AG08395 (cell line): ENCODE results near the gene ERC2.
"Not testable (repeated sequence)": the region's sequence is repeated elsewhere in the genome, so short reads cannot be mapped to it uniquely, and the experiment has no call there.

Experiments
- DNase-seq: peaks from one replicate; pipeline ENCODE4 v3.0.0; 2012; ENCODE audit warnings: mixed read lengths, low spot score

The ERC2 gene

DNA sequence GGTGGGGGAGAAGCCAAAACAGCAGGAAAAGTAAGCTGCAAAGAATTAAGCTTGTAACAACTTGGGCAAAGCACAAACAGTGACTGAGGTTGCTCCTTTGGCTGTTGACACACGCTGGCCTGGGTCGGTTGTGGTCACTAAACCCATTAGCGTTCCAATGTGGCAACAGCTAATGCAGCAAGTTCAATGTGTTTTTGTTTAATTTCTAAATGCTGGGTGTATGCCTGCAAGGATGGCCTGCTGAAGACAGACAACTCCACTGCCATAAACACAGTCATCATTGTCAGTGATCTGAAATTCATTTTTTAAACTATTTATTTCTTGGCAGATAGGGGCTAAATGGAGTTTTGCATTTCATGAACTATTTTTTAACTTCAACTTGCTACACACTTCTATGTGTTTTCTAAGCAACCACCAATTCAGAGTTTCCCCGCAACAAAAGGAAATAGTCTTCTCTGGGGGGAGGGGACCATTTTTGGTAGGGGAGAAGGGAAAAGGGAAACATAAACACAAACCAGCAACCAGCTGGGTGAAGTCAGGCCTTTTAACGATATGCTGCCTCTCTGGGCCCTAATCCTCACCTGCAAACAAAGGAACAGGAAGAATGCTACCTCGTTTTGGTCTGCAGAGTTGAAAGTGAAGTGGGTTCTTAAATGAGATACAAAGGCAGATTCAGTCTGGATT, 946.4 kb downstream of the ERC2 start:
- DNase-seq: peak; percentile 90

- DNase-seq: no peak
These were observed 947.1 kb downstream of the ERC2 start for GRCh38 chr3:55521064-55521737.

DNA sequence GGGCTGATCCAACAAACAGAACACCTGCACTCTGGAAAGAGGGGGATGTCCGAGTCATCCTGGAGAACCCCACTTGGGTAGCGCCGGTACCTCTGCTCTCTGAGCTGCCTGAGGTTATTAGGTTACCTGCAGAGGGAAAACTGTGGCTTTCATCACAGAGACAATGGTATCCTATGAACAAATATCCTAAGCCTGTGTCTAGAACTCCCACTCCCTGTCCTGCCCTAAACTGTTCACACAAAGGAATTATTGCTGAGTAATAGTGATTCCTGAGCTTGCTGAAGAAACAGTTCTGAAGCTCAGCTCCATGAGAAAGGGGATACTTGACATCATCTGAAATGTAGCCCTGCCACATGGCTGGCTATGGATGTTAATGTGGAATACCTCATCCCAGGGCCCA, 949.2 kb downstream of the ERC2 start:
- peak; percentile 40 for DNase-seq

GRCh38 chr3:55518451-55518850, 949.8 kb downstream of the ERC2 start:
- DNase-seq: no peak

DNA sequence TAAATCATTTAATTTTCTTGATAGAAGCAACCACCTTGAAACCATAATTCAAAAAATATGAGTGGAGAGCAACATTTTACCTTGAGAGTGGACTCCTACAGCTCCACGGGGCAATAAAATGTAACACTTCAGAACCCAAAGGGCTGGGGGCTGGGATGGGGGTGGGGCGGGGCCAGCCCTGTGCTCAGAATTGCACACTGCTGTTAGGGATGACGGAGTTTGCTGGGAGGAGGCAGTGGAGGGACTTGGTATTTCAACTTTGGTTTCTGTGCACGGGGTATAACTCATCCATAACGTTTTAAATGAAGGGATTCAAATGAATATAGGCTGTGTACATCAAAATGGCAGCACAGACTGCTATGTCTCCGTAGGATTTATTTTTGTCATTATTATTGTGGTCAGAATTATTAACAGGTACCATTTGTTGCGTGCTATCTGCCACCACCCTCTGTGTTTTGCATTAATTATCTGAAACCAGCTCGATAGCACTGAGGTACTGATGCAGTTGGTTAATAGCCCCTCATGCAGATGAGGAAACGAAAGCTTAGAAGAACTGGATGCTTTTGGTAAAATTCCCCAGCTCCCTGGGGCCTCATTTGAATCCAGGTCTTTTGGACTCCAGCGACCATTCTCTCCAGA, 951.8 kb downstream of the ERC2 start:
- DNase-seq: no peak

DNA sequence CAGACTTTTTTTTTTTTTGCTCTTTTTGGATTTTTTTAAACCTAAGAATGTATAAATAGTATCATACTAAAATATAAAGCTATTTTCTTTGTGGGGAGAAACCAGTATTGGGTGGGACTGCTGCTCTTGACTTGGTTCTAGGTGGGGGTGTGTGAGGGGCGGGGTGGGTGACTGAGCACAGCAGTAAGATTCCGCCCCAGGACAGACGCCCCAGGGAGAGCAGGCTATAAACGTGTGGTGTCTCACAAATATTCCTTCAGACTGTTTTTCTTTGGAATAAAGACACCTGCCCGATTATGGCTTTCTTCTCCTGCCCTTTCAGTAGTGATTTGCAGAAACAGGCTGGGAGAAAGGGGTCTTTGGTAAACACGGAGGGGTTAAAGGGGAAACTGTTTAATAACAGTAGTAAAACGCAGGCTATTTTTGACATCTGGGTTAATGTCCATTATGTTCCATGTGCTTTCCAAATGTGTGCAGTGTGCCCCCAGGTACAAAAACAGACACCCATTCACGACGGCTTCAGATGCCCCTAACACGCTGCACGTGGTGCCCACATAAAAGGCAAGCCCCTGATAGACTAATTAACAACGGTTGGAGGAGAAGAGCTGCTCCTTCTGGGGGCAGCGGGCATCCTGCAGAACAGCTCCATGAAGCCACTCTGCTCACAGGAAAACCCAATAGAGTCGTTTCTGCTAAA, 952.6 kb downstream of the ERC2 start:
- no peak for DNase-seq

- no peak for DNase-seq
These were observed 953.3 kb downstream of the ERC2 start for GRCh38 chr3:55514962-55515361.

DNA sequence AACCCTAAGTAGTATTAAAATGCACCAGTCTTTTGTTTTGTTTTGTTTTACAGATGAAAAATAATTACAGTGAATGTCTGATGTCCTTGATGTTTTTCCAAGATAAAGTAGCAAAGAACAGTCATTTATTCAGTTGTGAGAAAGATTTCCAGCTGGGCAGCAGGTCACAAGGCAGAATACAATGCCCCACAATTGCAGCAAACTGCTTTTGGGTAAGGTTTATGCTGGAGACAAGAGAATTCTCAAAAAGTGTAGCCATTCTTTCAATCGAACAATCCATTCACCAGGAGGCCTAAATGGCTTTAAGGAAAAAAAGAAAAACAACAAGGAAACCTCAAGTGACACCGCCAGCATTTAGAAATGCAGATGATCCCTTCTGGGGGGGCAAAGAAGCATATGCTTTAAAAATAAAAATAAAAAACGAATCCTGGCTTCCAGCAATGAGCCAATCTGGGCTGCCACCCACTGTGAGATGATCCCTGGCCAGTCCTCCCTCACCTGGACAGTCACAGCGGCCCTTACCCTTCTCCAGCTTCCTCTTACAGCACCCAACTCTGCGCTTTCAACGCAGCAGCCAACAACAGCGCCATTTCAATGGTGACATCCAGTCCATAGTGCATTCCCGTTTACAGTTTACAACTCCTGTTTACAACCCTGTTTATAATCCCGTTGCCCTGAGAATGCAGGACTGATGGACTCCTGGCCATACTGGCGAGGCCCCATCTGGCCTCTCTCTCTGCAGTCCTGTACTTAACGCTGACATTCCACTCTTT, 955.5 kb downstream of the ERC2 start:
- no peak for DNase-seq

- peak; percentile 70 for DNase-seq
These were observed 956.2 kb downstream of the ERC2 start for GRCh38 chr3:55511895-55512570.

- no peak for DNase-seq
These were observed 959.9 kb downstream of the ERC2 start for GRCh38 chr3:55508335-55508734.

DNA sequence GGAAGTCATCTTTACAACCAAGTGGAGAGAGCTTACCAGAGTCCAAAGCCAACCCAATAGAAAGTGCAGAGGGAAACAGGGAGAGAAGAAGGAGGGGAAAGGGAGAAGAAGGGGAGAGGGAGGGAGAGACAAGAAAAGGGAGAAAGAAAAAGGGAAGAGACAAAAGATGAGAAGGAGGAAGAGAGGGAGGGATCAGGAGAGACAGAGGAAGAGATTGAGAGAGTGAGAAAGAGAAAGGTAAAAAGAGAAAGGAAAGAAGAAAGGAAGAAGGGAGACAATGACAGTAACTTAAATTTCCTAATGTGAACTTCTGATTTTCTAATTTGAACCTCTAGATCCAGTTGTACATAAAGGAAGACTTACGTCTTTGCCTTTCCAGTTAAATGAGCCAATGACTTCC, 960.5 kb downstream of the ERC2 start:
- no peak for DNase-seq

DNA sequence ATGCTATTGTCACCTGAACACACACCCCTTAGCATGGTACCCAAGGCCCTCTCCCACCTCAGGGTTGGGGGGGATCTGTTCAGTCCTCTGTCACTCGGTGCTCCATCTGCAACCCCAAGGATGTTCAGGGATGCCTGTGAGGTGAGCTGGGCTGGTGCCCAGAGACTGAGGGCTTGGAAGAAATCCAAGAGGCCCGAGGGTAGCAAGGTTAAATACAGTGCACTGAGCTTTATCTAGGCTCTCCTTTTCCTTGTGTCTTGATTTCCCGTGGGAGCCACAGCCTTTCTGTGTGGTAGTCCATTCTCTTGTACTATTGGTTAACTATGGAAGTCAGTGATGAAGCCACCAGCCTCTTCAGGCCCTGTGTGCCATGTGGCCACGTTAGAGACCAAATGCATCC, 962.5 kb downstream of the ERC2 start:
- no peak for DNase-seq

DNA sequence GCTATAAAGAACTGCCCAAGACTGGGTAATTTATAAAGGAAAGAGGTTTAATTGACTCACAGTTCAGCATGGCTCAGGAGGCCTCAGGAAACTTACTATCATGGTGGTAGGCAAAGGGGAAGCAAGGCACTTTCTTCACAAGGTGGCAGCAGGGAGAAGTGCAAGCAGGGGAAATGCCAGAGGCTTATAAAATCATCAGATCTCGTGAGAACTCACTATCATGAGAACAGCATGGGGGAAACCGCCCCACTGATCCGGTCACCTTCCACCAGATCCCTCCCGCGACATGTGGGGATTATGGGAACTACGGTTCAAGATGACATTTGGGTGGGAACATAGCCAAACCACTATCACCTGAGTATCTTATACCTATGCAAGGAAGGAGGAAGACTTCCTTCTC, 963.2 kb downstream of the ERC2 start:
- DNase-seq: not testable (repeated sequence)

DNA sequence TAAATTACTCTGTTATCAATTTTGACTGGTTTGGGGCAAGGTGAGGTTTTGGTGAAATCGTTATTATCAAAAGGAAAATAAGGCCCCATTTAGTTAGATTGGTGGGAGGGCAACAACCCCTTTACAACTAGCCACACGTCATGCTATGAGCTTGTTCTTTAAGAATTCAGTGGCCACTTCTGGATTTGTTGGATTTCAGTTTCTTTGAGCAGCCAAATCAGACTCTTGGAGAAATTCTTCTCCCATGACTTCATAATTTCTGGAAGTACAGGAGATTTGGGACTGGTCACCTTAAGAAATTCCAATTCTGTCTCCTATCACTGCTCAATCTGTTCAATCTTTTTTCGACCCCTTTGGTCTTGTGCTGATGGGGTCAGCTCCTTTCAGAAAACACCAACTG, 966.4 kb downstream of the ERC2 start:
- DNase-seq: no peak

DNA sequence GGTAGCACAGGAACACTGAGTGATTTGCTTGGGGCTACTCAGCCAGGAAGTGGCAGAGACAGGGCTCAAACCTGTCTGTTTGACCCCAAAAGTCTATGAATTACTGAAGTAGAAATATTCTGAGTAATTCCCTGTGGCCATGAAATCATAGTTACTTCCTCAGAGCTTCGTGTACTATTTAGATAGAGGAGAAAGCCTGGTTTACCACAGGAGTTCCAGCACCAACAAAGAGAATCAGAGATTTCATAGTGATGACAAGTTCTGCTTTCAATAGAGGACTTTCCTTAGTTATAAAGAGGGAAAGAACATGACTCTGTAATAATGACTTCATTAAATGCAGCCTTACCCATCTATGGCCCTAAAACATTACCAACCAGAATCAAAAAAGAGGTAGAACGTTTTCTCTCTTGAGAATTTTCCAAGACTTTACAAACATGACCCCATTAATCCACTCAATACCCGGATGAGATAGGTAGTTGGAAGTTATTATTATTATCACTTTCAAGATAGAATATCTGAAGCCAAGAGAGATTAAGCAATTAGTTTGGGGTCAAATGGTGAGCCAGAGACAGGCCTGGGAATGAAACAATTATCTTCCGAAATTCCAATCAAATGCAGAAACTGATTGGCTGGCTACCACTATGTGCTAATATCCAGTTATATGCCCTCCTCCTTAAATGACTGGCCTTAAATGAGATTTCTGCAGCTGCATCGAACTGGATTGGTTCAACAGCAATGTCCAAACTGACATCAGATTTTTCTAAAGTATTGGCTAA, 967.5 kb downstream of the ERC2 start:
- no peak for DNase-seq

DNA sequence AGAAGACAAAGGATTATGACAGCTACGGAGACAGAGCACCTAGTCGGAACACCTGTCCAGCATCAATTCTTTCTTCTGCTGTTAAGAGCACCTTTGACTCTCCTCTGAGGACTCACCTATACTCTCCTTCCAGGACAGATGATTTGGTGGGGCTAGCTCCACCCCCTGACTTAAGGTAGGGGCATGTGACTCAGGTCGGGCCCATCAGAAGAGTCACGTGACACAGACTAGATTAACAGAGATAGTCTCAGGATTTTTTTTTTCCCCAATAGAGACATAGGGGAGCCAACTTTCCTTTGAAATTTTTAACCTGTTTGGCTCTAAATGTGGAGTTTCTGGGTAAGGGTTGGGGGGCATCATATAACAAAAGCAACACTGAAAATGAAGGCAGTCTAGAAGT, 969.7 kb downstream of the ERC2 start:
- no peak for DNase-seq

- no peak for DNase-seq
These were observed 971.0 kb downstream of the ERC2 start for GRCh38 chr3:55497250-55497649.

GRCh38 chr3:55494976-55495375, 973.3 kb downstream of the ERC2 start:
- no peak for DNase-seq

DNA sequence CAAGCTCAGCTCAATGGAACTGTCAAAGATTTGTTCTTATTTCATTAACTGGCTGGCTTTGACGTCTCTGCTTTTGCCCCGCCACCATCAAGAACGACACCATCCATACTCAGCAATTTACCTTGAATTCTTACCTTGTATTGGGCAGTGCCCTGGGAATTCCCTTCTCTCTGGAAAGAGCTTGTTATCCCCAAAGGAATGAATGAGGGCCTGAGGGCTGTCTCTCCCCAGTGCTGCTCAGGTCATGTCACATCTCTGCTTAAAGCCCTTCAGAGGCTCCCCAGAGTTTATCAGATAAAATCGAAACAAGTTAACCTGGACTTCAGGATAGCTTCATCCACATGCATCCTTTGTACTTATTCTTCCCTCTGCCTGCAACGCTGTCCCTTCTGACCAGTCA, 975.3 kb downstream of the ERC2 start:
- DNase-seq: no peak

DNA sequence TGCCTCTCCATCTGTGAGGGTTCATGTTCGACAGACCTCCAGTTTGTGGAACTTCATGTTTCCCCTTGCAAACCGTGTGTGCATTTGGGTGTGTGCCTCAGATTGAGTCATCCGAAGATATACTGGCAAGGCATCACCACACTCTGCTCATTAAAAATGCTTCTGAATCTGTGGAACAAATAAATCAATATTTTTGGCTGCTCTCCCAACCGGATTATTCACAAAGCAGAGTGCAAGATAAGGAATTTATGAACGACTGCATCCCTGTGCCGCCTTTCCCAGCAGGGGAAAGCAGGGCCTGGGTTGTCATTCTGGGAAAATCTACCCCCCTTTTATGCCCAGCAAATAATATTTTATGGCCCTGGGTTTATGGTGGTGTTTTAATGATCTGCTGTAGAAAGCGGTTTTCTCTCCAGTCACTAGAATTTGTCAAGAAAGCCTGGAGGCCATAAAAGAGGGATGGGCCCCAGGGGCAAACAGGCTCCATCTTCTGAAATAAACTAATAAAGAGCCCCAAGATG, 976.9 kb downstream of the ERC2 start:
- DNase-seq: peak; percentile 56
